ENCODE results near the gene MEP1A.

GRCh38 chr6:46795816-46796215 is 2.6 kb downstream of the MEP1A start:
- TF ChIP-seq, protein P1, sequence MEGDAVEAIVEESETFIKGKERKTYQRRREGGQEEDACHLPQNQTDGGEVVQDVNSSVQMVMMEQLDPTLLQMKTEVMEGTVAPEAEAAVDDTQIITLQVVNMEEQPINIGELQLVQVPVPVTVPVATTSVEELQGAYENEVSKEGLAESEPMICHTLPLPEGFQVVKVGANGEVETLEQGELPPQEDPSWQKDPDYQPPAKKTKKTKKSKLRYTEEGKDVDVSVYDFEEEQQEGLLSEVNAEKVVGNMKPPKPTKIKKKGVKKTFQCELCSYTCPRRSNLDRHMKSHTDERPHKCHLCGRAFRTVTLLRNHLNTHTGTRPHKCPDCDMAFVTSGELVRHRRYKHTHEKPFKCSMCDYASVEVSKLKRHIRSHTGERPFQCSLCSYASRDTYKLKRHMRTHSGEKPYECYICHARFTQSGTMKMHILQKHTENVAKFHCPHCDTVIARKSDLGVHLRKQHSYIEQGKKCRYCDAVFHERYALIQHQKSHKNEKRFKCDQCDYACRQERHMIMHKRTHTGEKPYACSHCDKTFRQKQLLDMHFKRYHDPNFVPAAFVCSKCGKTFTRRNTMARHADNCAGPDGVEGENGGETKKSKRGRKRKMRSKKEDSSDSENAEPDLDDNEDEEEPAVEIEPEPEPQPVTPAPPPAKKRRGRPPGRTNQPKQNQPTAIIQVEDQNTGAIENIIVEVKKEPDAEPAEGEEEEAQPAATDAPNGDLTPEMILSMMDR (IDR thresholded peaks at IDR 0.05; ENCODE audit: low read depth, low read length) = no peak
- TF ChIP-seq EZH2phosphoT487 (IDR thresholded peaks at IDR 0.05; ENCODE audit: low read depth) = no peak

All from OCI-LY3 (cell line).